Measurements from ENCODE around the gene S100PBP. TPM values are rescaled to one million over a fixed set of nuclear protein-coding genes. Genes with fewer than 3 reads are reported as not detected.

Gene S100PBP
- total RNA-seq, 2 donors from 2014 or later, result 15.6 to 27.0 TPM

- no peak overlapping the region for H3K27ac ChIP-seq
- DNase-seq (no peak), ATAC-seq (no peak)
- no peak overlapping the region for H3K4me3 ChIP-seq
- TF ChIP-seq POLR2A (IDR thresholded peaks at IDR 0.05), result no peak
- no peak for TF ChIP-seq CTCF (IDR thresholded peaks at IDR 0.05)
- no peaks in the 10 kb centered on the region for H3K27me3 ChIP-seq
- peaks cover 0 to 4% of the 10 kb centered on the region in 2 donors for H3K36me3 ChIP-seq (replicated peaks in 1 of 2; ENCODE audit: insufficient read depth in 1 of 2, low read depth in 2 of 2)
- intact Hi-C loops (cut with DNase I), result no loop called here
- no peaks in the 10 kb centered on the region for H3K4me1 ChIP-seq
- H3K9me3 ChIP-seq, result no peaks in the 10 kb centered on the region
- WGBS, 2 donors, result 91 to 100% methylated on average over 2 of the region's 2 CpGs
Measured at GRCh38 chr1:32859915-32860314, 42.5 kb downstream of the S100PBP start.

GRCh38 chr1:32860566-32860965 is 43.1 kb downstream of the S100PBP start:
- Histone ChIP-seq H3K4me3 (no peak overlapping the region), H3K4me1 (no peaks in the 10 kb centered on the region), H3K36me3 (replicated peaks in 1 of 2; ENCODE audit: insufficient read depth in 1 of 2, low read depth in 2 of 2) (peaks cover 0 to 4% of the 10 kb centered on the region in 2 donors), H3K9me3 (no peaks in the 10 kb centered on the region), H3K27me3 (no peaks in the 10 kb centered on the region), H3K27ac (no peak overlapping the region)
- TF ChIP-seq CTCF (IDR thresholded peaks at IDR 0.05), result no peak
- no peak for TF ChIP-seq POLR2A (IDR thresholded peaks at IDR 0.05)
- intact Hi-C loops (cut with DNase I), result no loop called here
- ATAC-seq, result no peak
- no peak for DNase-seq

GRCh38 chr1:32861904-32862695 is 44.6 kb downstream of the S100PBP start:
- no peak for TF ChIP-seq POLR2A (IDR thresholded peaks at IDR 0.05)
- TF ChIP-seq CTCF (IDR thresholded peaks at IDR 0.05), result no peak
- ATAC-seq (no peak), DNase-seq (no peak)
- H3K4me3 ChIP-seq, result no peak overlapping the region
- H3K27ac ChIP-seq, result no peak overlapping the region
- peaks cover 0 to 2% of the 10 kb centered on the region in 2 donors for H3K36me3 ChIP-seq (replicated peaks in 1 of 2; ENCODE audit: insufficient read depth in 1 of 2, low read depth in 2 of 2)
- WGBS, 2 donors, result 85 to 92% methylated on average over 3 of the region's 3 CpGs
- H3K9me3 ChIP-seq, result no peaks in the 10 kb centered on the region
- intact Hi-C loops (cut with DNase I), result no loop called here
- H3K27me3 ChIP-seq, result no peaks in the 10 kb centered on the region
- no peaks in the 10 kb centered on the region for H3K4me1 ChIP-seq

- Histone ChIP-seq H3K27me3 (no peaks in the 10 kb centered on the region), H3K9me3 (no peaks in the 10 kb centered on the region), H3K27ac (no peak overlapping the region), H3K36me3 (replicated peaks in 1 of 2; ENCODE audit: insufficient read depth in 1 of 2, low read depth in 2 of 2) (peaks cover 0 to 2% of the 10 kb centered on the region in 2 donors), H3K4me3 (no peak overlapping the region), H3K4me1 (no peaks in the 10 kb centered on the region)
- no peak for DNase-seq
- WGBS, 2 donors, result 86 to 87% methylated on average over 4 of the region's 4 CpGs
- ATAC-seq, result no peak
- TF ChIP-seq POLR2A (IDR thresholded peaks at IDR 0.05) (no peak), CTCF (IDR thresholded peaks at IDR 0.05) (no peak)
- intact Hi-C loops (cut with DNase I), result no loop called here
Measured at GRCh38 chr1:32863218-32863880, 45.9 kb downstream of the S100PBP start.
